Coronary artery (tissue), 2 donors: ENCODE data around the gene STAT5B.
"Not testable (repeated sequence)": the region's sequence is repeated elsewhere in the genome, so short reads cannot be mapped to it uniquely, and the experiment has no call there.

ENCODE experiments used
- DNase-seq: peaks from one replicate; pipeline ENCODE4 v3.0.0-alpha.2; 2017; ENCODE audit warnings: low spot score
- H3K27ac ChIP-seq, 2 donors: fragments of 200-600 bp; sonication (generic); one replicate each; pipeline ENCODE4 v1.5.1; 2016 to 2019
- H3K4me3 ChIP-seq: fragments of 200-600 bp; sonication (generic); 2 replicates; pipeline ENCODE4 v1.5.1; 2016; ENCODE audit warnings: mild to moderate bottlenecking, moderate library complexity
- TF ChIP-seq, protein P1 (sequence below): fragments of 200-600 bp; sonication (generic); IDR thresholded peaks from one replicate; pipeline ENCODE4 v1.5.1; 2019; ENCODE audit warnings: antibody characterized with exemption

Gene STAT5B

DNA sequence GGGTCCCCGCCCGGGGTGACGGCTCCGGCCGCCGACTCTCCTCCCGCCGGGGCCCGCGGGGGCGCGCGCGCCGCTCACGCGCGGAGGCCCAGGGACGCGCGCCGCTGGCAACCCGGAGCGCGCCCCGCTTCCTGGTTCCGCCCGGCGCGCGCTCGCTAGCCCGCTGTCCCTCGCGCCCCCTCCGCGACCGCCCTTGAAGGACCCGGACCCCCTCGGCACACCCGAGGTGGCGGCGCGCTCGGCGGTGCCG is at the start of gene STAT5B:
Gene STAT5B (minus strand): TSS at position 33 of the 250 bp plus-strand sequence. CDS start 44,264 bp downstream, outside the sequence.
- DNase-seq: no peak
- TF ChIP-seq, protein P1, sequence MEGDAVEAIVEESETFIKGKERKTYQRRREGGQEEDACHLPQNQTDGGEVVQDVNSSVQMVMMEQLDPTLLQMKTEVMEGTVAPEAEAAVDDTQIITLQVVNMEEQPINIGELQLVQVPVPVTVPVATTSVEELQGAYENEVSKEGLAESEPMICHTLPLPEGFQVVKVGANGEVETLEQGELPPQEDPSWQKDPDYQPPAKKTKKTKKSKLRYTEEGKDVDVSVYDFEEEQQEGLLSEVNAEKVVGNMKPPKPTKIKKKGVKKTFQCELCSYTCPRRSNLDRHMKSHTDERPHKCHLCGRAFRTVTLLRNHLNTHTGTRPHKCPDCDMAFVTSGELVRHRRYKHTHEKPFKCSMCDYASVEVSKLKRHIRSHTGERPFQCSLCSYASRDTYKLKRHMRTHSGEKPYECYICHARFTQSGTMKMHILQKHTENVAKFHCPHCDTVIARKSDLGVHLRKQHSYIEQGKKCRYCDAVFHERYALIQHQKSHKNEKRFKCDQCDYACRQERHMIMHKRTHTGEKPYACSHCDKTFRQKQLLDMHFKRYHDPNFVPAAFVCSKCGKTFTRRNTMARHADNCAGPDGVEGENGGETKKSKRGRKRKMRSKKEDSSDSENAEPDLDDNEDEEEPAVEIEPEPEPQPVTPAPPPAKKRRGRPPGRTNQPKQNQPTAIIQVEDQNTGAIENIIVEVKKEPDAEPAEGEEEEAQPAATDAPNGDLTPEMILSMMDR: no peak
- H3K27ac ChIP-seq: peak within 1 kb of the TSS; percentile 76 to 96
- H3K4me3 ChIP-seq: peak within 1 kb of the TSS; percentile 99

DNA sequence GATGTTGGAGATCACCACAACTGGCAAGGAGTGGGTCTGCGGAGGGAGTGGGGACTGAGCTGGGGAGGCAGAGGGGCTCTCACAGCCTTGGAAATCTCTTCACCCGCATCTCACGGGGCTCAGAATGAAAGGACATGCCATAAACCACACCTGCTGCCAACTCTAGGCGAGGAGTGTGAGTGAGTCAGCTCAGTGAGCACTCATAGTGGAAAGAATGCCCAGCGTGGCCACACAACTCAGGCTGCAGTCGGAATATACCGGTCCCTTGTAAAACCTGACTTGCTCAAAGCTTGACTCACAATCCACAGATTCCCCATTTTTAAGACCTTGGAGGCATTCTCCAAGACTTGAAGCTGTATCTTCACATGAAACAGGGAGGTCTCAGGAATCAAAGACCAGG is 48.8 kb upstream of the STAT5B start:
- H3K4me3 ChIP-seq: no peak overlapping the region
- DNase-seq: no peak
- peak overlapping the region; percentile 45 to 66 for H3K27ac ChIP-seq
- TF ChIP-seq, protein P1: no peak

DNA sequence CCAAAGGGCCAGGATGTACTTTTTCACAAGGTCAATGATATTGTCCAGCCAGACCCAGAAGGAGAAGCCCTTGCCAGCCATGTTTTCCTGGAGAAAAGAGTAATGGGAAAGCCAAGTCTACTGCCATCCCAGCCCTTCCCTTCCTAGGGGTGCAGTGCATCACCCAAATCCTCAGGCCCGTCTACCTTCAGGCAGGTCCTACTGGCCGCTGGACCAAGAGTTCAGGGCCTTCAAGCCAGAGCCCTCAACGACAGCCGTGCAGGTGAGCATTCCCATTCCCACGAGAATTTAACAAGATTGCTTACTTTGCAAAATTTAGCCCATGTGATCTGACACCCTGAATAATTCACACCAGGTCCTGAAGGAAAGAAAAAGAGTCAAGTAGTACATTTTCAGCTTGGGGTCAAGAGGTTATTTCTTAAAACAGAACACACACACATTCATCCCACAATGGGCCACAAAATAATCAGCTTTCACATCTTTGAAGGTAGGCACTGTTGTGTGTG is 47.1 kb upstream of the STAT5B start:
- H3K4me3 ChIP-seq: no peak overlapping the region
- TF ChIP-seq, protein P1: no peak
- no peak for DNase-seq
- peak overlapping the region in 1 of 2 donors; percentile 62 for H3K27ac ChIP-seq

DNA sequence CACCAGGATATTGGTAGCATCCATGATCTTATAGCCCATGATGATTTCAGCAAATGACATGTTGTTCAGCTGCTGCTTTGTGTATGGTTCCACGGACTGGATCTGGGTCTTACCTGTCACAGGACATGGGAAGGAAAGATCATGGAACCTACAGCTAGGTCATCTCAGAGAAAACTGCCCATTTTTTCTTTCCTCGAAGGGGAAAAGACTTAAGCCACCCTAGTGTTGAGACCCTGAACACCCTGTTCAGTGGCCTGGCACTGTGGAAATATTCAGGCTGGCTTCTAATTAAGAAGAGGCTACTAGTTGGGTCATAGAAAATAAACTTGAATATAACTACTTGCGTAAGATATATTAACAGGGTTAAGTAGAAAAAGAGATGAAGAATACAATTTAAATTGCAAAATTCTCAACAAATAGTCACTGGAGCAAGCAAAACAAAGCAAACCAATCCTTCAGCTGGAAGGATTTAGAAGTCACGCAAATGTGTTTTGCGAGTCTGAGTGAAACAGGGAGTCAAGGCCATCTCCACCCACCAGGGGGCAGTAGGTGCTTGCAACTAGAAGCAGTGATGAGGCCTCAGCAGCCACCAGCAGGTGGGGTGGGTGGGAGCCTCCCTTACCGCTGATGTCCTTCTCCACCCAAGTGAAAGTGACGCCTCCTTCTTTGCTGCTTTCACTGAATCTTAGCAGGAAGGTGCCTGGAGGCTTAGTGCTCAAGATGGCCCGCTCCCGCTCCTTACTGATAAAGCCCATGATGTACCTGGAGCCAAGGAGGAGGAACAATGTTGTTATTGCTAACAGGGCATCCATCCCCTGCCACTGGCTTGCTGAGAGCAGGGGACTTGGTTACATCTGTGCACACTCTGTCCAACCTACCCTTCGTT is 46.4 kb upstream of the STAT5B start:
- H3K27ac ChIP-seq: peak overlapping the region in 1 of 2 donors; percentile 62
- TF ChIP-seq, protein P1: peak; percentile 99

DNA sequence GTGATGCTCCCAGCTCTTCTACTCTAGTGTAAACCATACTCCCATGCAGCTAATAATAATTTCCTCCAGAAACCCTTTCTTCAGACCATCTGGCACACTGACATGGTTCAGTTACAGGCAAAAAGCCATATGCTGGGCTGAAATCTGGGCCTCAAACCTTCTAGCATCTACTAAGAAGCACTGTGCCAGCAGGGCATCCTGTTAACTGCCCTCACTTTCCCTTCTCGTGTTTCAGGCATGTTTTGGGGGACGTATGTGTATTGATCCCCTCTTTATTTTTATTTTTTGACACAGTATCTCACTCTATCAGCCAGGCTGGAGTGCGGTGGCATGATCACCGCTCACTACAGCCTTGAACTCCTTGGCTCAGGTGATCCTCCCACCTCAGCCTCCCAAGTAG is 45.4 kb upstream of the STAT5B start:
- H3K27ac ChIP-seq: no peak overlapping the region
- TF ChIP-seq, protein P1: no peak
- no peak for DNase-seq

More for the DNA sequence above, 46.4 kb upstream of the STAT5B start:
- DNase-seq: peak; percentile 91
- no peak overlapping the region for H3K4me3 ChIP-seq

DNA sequence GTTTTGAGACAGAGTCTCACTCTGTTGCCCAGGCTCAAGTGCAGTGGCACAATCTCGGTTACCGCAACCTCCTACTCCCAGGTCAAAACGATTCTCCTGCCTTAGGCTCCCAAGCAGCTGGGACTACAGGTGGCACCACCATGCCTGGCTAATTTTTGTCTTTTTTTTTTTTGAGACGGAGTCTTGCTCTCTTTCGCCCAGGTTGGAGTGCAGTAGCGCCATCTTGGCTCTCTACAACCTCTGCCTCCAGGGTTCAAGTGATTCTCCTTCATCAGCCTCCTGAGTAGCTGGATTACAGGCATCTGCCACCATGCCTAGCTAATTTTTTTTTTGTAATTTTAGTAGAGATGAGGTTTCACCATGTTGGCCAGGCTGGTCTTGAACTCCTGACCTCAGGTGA is 41.8 kb upstream of the STAT5B start:
- H3K4me3 ChIP-seq, DNase-seq, H3K27ac ChIP-seq: not testable (repeated sequence)

More for the DNA sequence above, 45.4 kb upstream of the STAT5B start:
- no peak overlapping the region for H3K4me3 ChIP-seq

DNA sequence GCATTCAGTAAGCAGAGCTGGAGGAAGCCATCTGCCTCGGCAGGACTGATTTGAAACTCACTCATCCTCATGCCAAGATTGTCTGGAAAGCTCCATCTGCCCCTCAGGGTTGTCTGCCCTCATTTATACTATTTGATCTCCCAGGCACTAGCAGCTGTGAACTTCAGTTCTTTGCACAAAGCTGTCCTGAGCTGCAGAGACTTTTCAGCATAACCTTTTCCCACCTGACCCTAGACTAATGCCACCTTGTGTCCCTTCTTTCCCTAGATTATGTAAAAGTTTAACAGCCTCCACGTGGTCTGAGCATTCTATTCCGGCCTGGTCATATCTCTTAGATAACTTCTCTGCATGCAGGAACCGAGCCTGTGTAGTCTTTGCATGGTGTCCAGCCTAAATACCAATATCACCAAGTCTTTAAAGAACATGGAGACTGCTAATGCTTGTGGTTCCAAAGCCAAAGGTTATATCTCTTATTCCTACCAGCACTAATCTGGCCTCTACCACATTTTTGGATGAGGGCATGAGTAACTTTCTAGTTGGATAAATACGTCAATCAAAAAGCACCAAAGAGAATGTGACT is 41.2 kb upstream of the STAT5B start:
- TF ChIP-seq, protein P1: no peak
- DNase-seq: no peak
- no peak overlapping the region for H3K27ac ChIP-seq
- H3K4me3 ChIP-seq: no peak overlapping the region
